Panc1 (cell line): ENCODE results near the gene PRKCZ. TPM values are rescaled to one million over a fixed set of nuclear protein-coding genes. Genes with fewer than 3 reads are reported as not detected.

Experiments used
- ATAC-seq: fragments of 200-7000 bp; cut with Tn5 transposase; 2 replicates; pipeline ENCODE4 v1.9.1; 2020; ENCODE audit warnings: mild to moderate bottlenecking, moderate library complexity
- BruUV-seq: library from RNA; stranded (reverse); fragments of 400-500 nt; replicated peaks from 2 replicates; lab custom pipeline; 2021; lab: Mats Ljungman, UMichigan
- CTCF ChIA-PET: fragments of 300-600 bp; sonication (Branson Sonifier 250); formaldehyde crosslinking; loops from one replicate; lab custom pipeline; 2022; ENCODE audit warnings: antibody characterized with exemption; lab: Charles Lee
- POLR2A ChIA-PET: fragments of 300-600 bp; sonication (Branson Sonifier 250); formaldehyde crosslinking; loops from one replicate; lab custom pipeline; 2022; ENCODE audit warnings: antibody characterized with exemption; lab: Charles Lee
- DNase-seq: peaks from one replicate; pipeline ENCODE4 v3.0.0-alpha.2; 2010; ENCODE audit warnings: low read depth, low spot score
- H3K27ac ChIP-seq: 2 replicates; pipeline ENCODE4 v1.5.1; 2011; ENCODE audit warnings: mild to moderate bottlenecking, low read length, inconsistent platforms
- H3K27me3 ChIP-seq: fragments of 200-500 bp; sonication (Bioruptor generic); 2 replicates; pipeline ENCODE4 v1.6.0; 2014; ENCODE audit warnings: low read length, inconsistent platforms; ENCODE audit not compliant: control insufficient read depth, insufficient read depth
- H3K36me3 ChIP-seq: fragments of 200-500 bp; sonication (Bioruptor generic); 2 replicates; pipeline ENCODE4 v1.5.1; 2014; ENCODE audit warnings: inconsistent platforms, mild to moderate bottlenecking, low read length, moderate library complexity; ENCODE audit not compliant: control insufficient read depth, insufficient read depth
- H3K4me1 ChIP-seq: 2 replicates; pipeline ENCODE4 v1.5.1; 2011; ENCODE audit warnings: inconsistent platforms, mild to moderate bottlenecking, low read length, moderate library complexity; ENCODE audit not compliant: control insufficient read depth, insufficient read depth
- H3K4me3 ChIP-seq, 2 experiments: 2 replicates each; pipeline ENCODE4 v1.5.1; 2011 to 2012; ENCODE audit warnings: low read depth in 2 of 2, low read length in 2 of 2, mild to moderate bottlenecking in 2 of 2, inconsistent platforms in 1 of 2, moderate library complexity in 1 of 2
- H3K9me3 ChIP-seq: fragments of 200-500 bp; sonication (Bioruptor generic); 2 replicates; pipeline ENCODE4 v1.5.1; 2014; ENCODE audit warnings: low read depth, mild to moderate bottlenecking, inconsistent platforms, low read length, moderate library complexity; ENCODE audit not compliant: control insufficient read depth, insufficient read depth
- CTCF ChIP-seq: fragments of 450-650 bp; IDR thresholded peaks from 2 replicates; pipeline ENCODE4 v1.5.1; 2017; ENCODE audit warnings: mild to moderate bottlenecking
- POLR2AphosphoS5 ChIP-seq: IDR thresholded peaks from 2 replicates; pipeline ENCODE4 v1.6.1; 2012; ENCODE audit warnings: mild to moderate bottlenecking, low read depth, low read length, moderate library complexity
- REST ChIP-seq, 2 experiments: IDR thresholded peaks; 2 replicates each; pipeline ENCODE4 v1.6.1; 2011 to 2012; ENCODE audit warnings: low read depth in 2 of 2, control low read depth in 1 of 2, low read length in 1 of 2, mild to moderate bottlenecking in 1 of 2, moderate library complexity in 1 of 2; ENCODE audit not compliant: insufficient read depth in 1 of 2
- SIN3A ChIP-seq: IDR thresholded peaks from 2 replicates; pipeline ENCODE4 v1.6.1; 2012; ENCODE audit warnings: low read depth, mild to moderate bottlenecking, low read length, moderate library complexity, borderline replicate concordance; ENCODE audit not compliant: insufficient read depth
- TCF7L2 ChIP-seq: IDR thresholded peaks from 2 replicates; pipeline ENCODE4 v1.6.1; 2011; ENCODE audit warnings: mild to moderate bottlenecking, low read depth, low read length, inconsistent platforms
- in situ Hi-C: cut with HindIII; loops from 2 replicates; pipeline ENCODE4 v1.10.0; 2016; ENCODE audit warnings: low sequenced_read_pairs, low pct_unique_long_range_greater_than_20kb
- intact Hi-C: fragments of 100-400 bp; cut with micrococcal nuclease; formaldehyde crosslinking; loops from one replicate; pipeline ENCODE4 v1.10.0; 2022; ENCODE audit not compliant: unreplicated experiment
- total RNA-seq: library from RNA; stranded (reverse); gene quantifications from one replicate; pipeline ENCODE4 v1.2.1, GENCODE V29; 2021; ENCODE audit not compliant: unreplicated experiment

PRKCZ gene
- total RNA-seq, 1 experiment from 2014 or later = 26.7 TPM

GRCh38 chr1:2172012-2172411 is 121.8 kb downstream of the PRKCZ start:
- in situ Hi-C loops = no loop called here
- no peak for ATAC-seq

GRCh38 chr1:2172551-2173146 is 122.4 kb downstream of the PRKCZ start:
- no peak for TF ChIP-seq SIN3A
- CTCF ChIA-PET = no interaction called here
- H3K4me1 ChIP-seq = no peaks in the 10 kb centered on the region
- POLR2A ChIA-PET = no interaction called here
- no TSS peak for BruUV-seq
- H3K27ac ChIP-seq = no peak overlapping the region
- no peaks in the 10 kb centered on the region for H3K9me3 ChIP-seq
- in situ Hi-C loops = no loop called here
- ATAC-seq (no peak), DNase-seq (no peak)
- H3K36me3 ChIP-seq = no peaks in the 10 kb centered on the region
- intact Hi-C loops = no loop called here
- H3K27me3 ChIP-seq = no peaks in the 10 kb centered on the region
- no peak overlapping the region for H3K4me3 ChIP-seq

More at GRCh38 chr1:2172012-2172411, 121.8 kb downstream of the PRKCZ start:
- Histone ChIP-seq H3K27ac (no peak overlapping the region), H3K36me3 (no peaks in the 10 kb centered on the region), H3K9me3 (no peaks in the 10 kb centered on the region), H3K4me3 (no peak overlapping the region), H3K4me1 (no peaks in the 10 kb centered on the region), H3K27me3 (no peaks in the 10 kb centered on the region)
- DNase-seq = no peak
- intact Hi-C loops = no loop called here
- TF ChIP-seq SIN3A (no peak), REST (IDR thresholded peaks at IDR 0.05; ENCODE audit: insufficient read depth in 1 of 2, low read depth in 2 of 2, low read length in 1 of 2) (no peak), POLR2AphosphoS5 (no peak)
- POLR2A ChIA-PET = interaction anchor here (0.6 kb wide), 1 partner anchor 32 kb away, joined by 3 read pairs; no protein-coding TSS in a partner anchor
- no TSS peak for BruUV-seq
- CTCF ChIA-PET = no interaction called here

- TF ChIP-seq TCF7L2 = no peak
- TF ChIP-seq CTCF = no peak
- TF ChIP-seq POLR2AphosphoS5 = no peak
- no peak for TF ChIP-seq REST (IDR thresholded peaks at IDR 0.05; ENCODE audit: insufficient read depth in 1 of 2, low read depth in 2 of 2, low read length in 1 of 2)
- no peak for TF ChIP-seq SIN3A
- ATAC-seq = peak; percentile 39
- in situ Hi-C loops = no loop called here
Observed at GRCh38 chr1:2173546-2174347, 123.5 kb downstream of the PRKCZ start.

More at GRCh38 chr1:2173546-2174347, 123.5 kb downstream of the PRKCZ start:
- no TSS peak for BruUV-seq
- ChIA-PET CTCF (interaction anchor here (0.6 to 1.5 kb wide), 6 partner anchors 10 to 210 kb away, joined by 3 to 5 read pairs (median 3); no protein-coding TSS in a partner anchor), POLR2A (interaction anchor here (0.6 kb wide), 1 partner anchor 228 kb away, joined by 12 read pairs; no protein-coding TSS in a partner anchor)
- no peaks in the 10 kb centered on the region for H3K27me3 ChIP-seq
- no peaks in the 10 kb centered on the region for H3K9me3 ChIP-seq
- no peaks in the 10 kb centered on the region for H3K36me3 ChIP-seq
- no peak overlapping the region for H3K4me3 ChIP-seq
- H3K27ac ChIP-seq = no peak overlapping the region
- no peaks in the 10 kb centered on the region for H3K4me1 ChIP-seq
- intact Hi-C loops = no loop called here
- no peak for DNase-seq
